K562 (cell line): ENCODE results near the gene OBSCN. TPM values are rescaled to one million over a fixed set of nuclear protein-coding genes. Genes with fewer than 3 reads are reported as not detected.
A peak's percentile ranks its signal among the peaks of the same experiment; 100 is the strongest.

Source experiments
- HDAC2 ChIP-seq: fragments of 450-650 bp; IDR thresholded peaks from 2 replicates; pipeline ENCODE4 v1.6.1; 2016; ENCODE audit warnings: mild to moderate bottlenecking
- HNRNPK ChIP-seq: fragments of 200-400 bp; formaldehyde crosslinking; IDR thresholded peaks from one replicate; pipeline ENCODE4 v1.6.1; 2018; ENCODE audit warnings: mild to moderate bottlenecking, low read depth, low read length; ENCODE audit not compliant: poor library complexity, severe bottlenecking
- L3MBTL2 ChIP-seq: fragments of 450-650 bp; IDR thresholded peaks from 2 replicates; pipeline ENCODE4 v1.6.1; 2016; ENCODE audit warnings: mild to moderate bottlenecking, moderate library complexity
- NR2F6 ChIP-seq: fragments of 450-650 bp; formaldehyde crosslinking; IDR thresholded peaks from 2 replicates; pipeline ENCODE4 v1.4.0; 2020; ENCODE audit warnings: mild to moderate bottlenecking
- PHTF2 ChIP-seq: fragments of 250-450 bp; sonication (Bioruptor Pico); IDR thresholded peaks from 2 replicates; pipeline ENCODE4 v1.5.0; 2021; ENCODE audit warnings: mild to moderate bottlenecking
- POLR2B ChIP-seq: fragments of 450-650 bp; IDR thresholded peaks from 2 replicates; pipeline ENCODE4 v1.6.1; 2018; ENCODE audit warnings: low read depth; ENCODE audit not compliant: partially characterized antibody
- SRSF3 ChIP-seq: fragments of 200-400 bp; formaldehyde crosslinking; IDR thresholded peaks from 2 replicates; pipeline ENCODE4 v1.6.1; 2016; ENCODE audit warnings: mild to moderate bottlenecking, low read length, moderate library complexity; ENCODE audit not compliant: insufficient read depth
- ZBTB40 ChIP-seq, 2 experiments: fragments of 450-650 bp in 1 of 2; sonication (generic) in 1 of 2; formaldehyde crosslinking in 1 of 2; IDR thresholded peaks; 2 replicates each; pipeline versions ENCODE4 v1.7.1 to v1.9.0; 2016 to 2022; ENCODE audit warnings: inconsistent platforms in 1 of 2, mild to moderate bottlenecking in 1 of 2, missing genetic modification reagents in 1 of 2
- ZNF586 ChIP-seq: fragments of 450-650 bp; formaldehyde crosslinking; conservative IDR thresholded peaks from 2 replicates; pipeline ENCODE4 v1.4.0; 2020; ENCODE audit warnings: mild to moderate bottlenecking, moderate library complexity
- polyA plus RNA-seq, 8 experiments: library from polyadenylated mRNA; depleted of rRNA in 4 of 8; stranded (reverse) in 5 of 8; unstranded in 3 of 8; fragments of >200 nt; fragmentation: Nextera tagmentation in 2 of 8; fragmentation: Illumina TruSeq in 1 of 8; extraction: Ambion mirVana in 2 of 8; extraction: Trizol in 1 of 8; gene quantifications; 2 replicates each; pipeline versions ENCODE4 v1.2.1 to v1.2.3, GENCODE V29; 2011 to 2014; ENCODE audit warnings: inconsistent platforms in 1 of 8, missing spikeins in 1 of 8
- total RNA-seq, 7 experiments: library from RNA; depleted of rRNA in 6 of 7; stranded (reverse); fragments of >200 nt in 6 of 7; fragmentation: Illumina TruSeq in 2 of 7; extraction: Trizol in 2 of 7; gene quantifications; 2 replicates each; pipeline versions ENCODE4 v1.2.1 to v1.2.3, GENCODE V29; 2011 to 2021; ENCODE audit warnings: low replicate concordance in 1 of 7
- TF ChIP-seq, protein P1 (sequence below): fragments of 250-450 bp; sonication (Bioruptor Pico); IDR thresholded peaks from 2 replicates; pipeline ENCODE4 v1.5.0; 2021
- TF ChIP-seq, protein P2 (sequence below): fragments of 450-650 bp; IDR thresholded peaks from 2 replicates; pipeline ENCODE4 v1.6.1; 2017; ENCODE audit warnings: mild to moderate bottlenecking, moderate library complexity

The OBSCN gene
- total and polyA plus RNA-seq, 9 of the 15 experiments (the other 6 are each of a cell fraction or from before 2014, with no cell fraction given), result 0.18 to 19.7 (median 3.6) TPM

- TF ChIP-seq HNRNPK (no peak), HDAC2 (peak; percentile 81; the same call in 1 of the 2 replicates), POLR2B (no peak), NR2F6 (CRISPR knock-in tag) (no peak), PHTF2 (CRISPR knock-in tag) (no peak), ZBTB40 (IDR thresholded peaks at IDR 0.05) (no peak), ZBTB40 (CRISPR knock-in tag; IDR thresholded peaks at IDR 0.05) (no peak), ZNF586 (CRISPR knock-in tag) (no peak), SRSF3 (no peak), L3MBTL2 (peak; percentile 40; the same call in 1 of the 2 replicates)
- TF ChIP-seq, protein P1, sequence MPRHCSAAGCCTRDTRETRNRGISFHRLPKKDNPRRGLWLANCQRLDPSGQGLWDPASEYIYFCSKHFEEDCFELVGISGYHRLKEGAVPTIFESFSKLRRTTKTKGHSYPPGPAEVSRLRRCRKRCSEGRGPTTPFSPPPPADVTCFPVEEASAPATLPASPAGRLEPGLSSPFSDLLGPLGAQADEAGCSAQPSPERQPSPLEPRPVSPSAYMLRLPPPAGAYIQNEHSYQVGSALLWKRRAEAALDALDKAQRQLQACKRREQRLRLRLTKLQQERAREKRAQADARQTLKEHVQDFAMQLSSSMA (CRISPR knock-in tag), result no peak
- TF ChIP-seq, protein P2, sequence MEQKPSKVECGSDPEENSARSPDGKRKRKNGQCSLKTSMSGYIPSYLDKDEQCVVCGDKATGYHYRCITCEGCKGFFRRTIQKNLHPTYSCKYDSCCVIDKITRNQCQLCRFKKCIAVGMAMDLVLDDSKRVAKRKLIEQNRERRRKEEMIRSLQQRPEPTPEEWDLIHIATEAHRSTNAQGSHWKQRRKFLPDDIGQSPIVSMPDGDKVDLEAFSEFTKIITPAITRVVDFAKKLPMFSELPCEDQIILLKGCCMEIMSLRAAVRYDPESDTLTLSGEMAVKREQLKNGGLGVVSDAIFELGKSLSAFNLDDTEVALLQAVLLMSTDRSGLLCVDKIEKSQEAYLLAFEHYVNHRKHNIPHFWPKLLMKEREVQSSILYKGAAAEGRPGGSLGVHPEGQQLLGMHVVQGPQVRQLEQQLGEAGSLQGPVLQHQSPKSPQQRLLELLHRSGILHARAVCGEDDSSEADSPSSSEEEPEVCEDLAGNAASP, result no peak
Measured at GRCh38 chr1:228178737-228179684, 28.8 kb upstream of the OBSCN start (continued).
